ENCODE measurements around the gene ELMO1. TPM values are rescaled to one million over a fixed set of nuclear protein-coding genes. Genes with fewer than 3 reads are reported as not detected.

ELMO1 gene
- total and polyA plus RNA-seq, 11 donors, result 6.9 to 38.6 (median 14.7) TPM

GRCh38 chr7:36814311-36814710, 634.4 kb downstream of the ELMO1 start:
- Histone ChIP-seq H3K4me1 (no peaks in the 10 kb centered on the region), H3K27me3 (peaks cover 0 to under 1% (median 0%) of the 10 kb centered on the region in 9 donors), H3K4me3 (no peak overlapping the region), H3K27ac (no peak overlapping the region), H3K9me3 (no peaks in the 10 kb centered on the region), H3K36me3 (no peaks in the 10 kb centered on the region)
- ATAC-seq (no peak), DNase-seq (no peak)
- intact Hi-C loops (cut with DNase I), result no loop called here
- 85 to 91% (median 88%) methylated on average over 4 of the region's 4 CpGs for WGBS, 4 donors
- TF ChIP-seq CTCF (IDR thresholded peaks at IDR 0.05) (no peak), POLR2A (IDR thresholded peaks at IDR 0.05) (no peak)

- no peak overlapping the region for H3K27ac ChIP-seq
- no peaks in the 10 kb centered on the region for H3K9me3 ChIP-seq
- peaks cover 0 to 6% (median 0%) of the 10 kb centered on the region in 9 donors for H3K27me3 ChIP-seq
- H3K4me3 ChIP-seq, result no peak overlapping the region
- H3K36me3 ChIP-seq, result no peaks in the 10 kb centered on the region
- ATAC-seq (no peak), DNase-seq (no peak)
- no peaks in the 10 kb centered on the region for H3K4me1 ChIP-seq
- intact Hi-C loops (cut with DNase I), result no loop called here
- TF ChIP-seq CTCF (IDR thresholded peaks at IDR 0.05) (no peak), POLR2A (IDR thresholded peaks at IDR 0.05) (no peak)
- 64 to 77% (median 67%) methylated on average over 3 of the region's 3 CpGs for WGBS, 4 donors
These were observed 636.9 kb downstream of the ELMO1 start for GRCh38 chr7:36811807-36812206.

- no peak for DNase-seq
- Histone ChIP-seq H3K4me3 (no peak overlapping the region), H3K27ac (no peak overlapping the region), H3K36me3 (no peaks in the 10 kb centered on the region), H3K9me3 (no peaks in the 10 kb centered on the region), H3K4me1 (no peaks in the 10 kb centered on the region), H3K27me3 (peaks cover 0 to 6% (median 0%) of the 10 kb centered on the region in 9 donors)
- WGBS, 4 donors, result 47 to 75% (median 61%) methylated on average over 2 of the region's 2 CpGs
- TF ChIP-seq POLR2A (IDR thresholded peaks at IDR 0.05), result no peak
- TF ChIP-seq CTCF (IDR thresholded peaks at IDR 0.05), result no peak
- ATAC-seq, result no peak
- intact Hi-C loops (cut with DNase I), result no loop called here
These were observed 638.2 kb downstream of the ELMO1 start for GRCh38 chr7:36810489-36810888.

GRCh38 chr7:36810032-36810431, 638.6 kb downstream of the ELMO1 start:
- intact Hi-C loops (cut with DNase I), result no loop called here

More at GRCh38 chr7:36810032-36810431, 638.6 kb downstream of the ELMO1 start:
- DNase-seq, result no peak
- WGBS, 4 donors, result 93 to 98% (median 97%) methylated on average over 1 of the region's 1 CpG
- H3K9me3 ChIP-seq, result no peaks in the 10 kb centered on the region
- no peak overlapping the region for H3K27ac ChIP-seq
- no peak overlapping the region for H3K4me3 ChIP-seq
- H3K4me1 ChIP-seq, result no peaks in the 10 kb centered on the region
- no peak for TF ChIP-seq CTCF (IDR thresholded peaks at IDR 0.05)
- TF ChIP-seq POLR2A (IDR thresholded peaks at IDR 0.05), result no peak
- no peaks in the 10 kb centered on the region for H3K36me3 ChIP-seq
- H3K27me3 ChIP-seq, result peaks cover 0 to 6% (median 0%) of the 10 kb centered on the region in 9 donors
- no peak for ATAC-seq

Data from heart left ventricle (tissue), 16 donors.